Stimulated activated CD8-positive, alpha-beta memory T cell treated with anti-CD3 and anti-CD28 coated beads, Interleukin-15, amount 100 ng/mL, for 1 hour (primary cell): ENCODE measurements around the gene ZNF408.
"Not testable (repeated sequence)": the region's sequence is repeated elsewhere in the genome, so short reads cannot be mapped to it uniquely, and the experiment has no call there.

Experiments used
- DNase-seq: peaks from one replicate; pipeline ENCODE4 v3.0.0-alpha.2; 2020; ENCODE audit warnings: low read depth

Gene ZNF408

GRCh38 chr11:46700241-46701077 is at the start of gene ZNF408, which contains the start of gene ARHGAP1:
ZNF408 (plus strand) TSS chr11:46701031; CDS start chr11:46701048, 17 bp downstream.
ARHGAP1 (minus strand) TSS chr11:46700619; CDS start chr11:46696107, 4,512 bp downstream.
- DNase-seq = peak; percentile 100

DNA sequence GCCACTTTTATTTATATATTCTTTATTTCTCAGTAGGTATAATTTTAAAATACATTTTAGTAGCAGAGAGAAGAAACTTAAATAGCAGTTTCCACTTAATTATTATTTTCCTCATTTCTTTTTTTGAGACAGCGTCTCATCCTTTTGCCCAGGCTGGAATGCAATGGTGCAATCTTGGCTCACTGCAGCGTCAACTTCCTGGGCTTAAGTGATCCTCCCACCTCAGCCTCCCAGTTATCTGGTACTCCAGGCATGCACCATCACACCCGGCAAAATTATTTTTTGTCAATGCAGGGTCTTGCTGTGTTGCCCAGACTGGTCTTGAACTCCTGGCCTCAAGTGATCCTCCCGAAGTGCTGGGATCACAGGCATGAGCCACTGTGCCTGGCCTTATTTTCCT is 45.2 kb upstream of the ZNF408 start:
- no peak for DNase-seq

DNA sequence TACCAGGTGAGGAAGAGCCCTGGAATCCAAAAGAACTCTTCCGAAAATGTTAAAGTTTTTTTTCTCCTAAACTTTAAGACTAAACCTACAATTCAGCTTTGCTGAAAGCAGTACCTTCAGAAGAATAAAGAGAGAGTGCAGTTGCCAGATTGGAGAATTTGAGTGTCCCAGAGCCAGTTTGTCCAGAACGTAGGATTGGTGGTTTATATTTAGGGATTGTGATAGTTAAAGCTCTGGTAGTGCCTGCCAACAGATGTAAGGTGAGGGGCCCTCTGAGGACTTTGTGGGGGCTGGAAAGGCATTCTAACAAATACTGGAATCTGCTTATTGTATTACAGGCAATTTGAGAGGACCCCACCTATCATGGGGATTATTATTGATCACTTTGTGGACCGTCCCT is 43.6 kb upstream of the ZNF408 start:
- no peak for DNase-seq

GRCh38 chr11:46658259-46658658 is 42.6 kb upstream of the ZNF408 start:
- DNase-seq = no peak

- DNase-seq = no peak
Observed at GRCh38 chr11:46659908-46660307, 40.9 kb upstream of the ZNF408 start.

GRCh38 chr11:46661836-46662235 is 39.0 kb upstream of the ZNF408 start:
- no peak for DNase-seq

GRCh38 chr11:46662366-46662765 is 38.5 kb upstream of the ZNF408 start:
- no peak for DNase-seq

GRCh38 chr11:46663277-46663940 is 37.4 kb upstream of the ZNF408 start:
- DNase-seq = no peak

GRCh38 chr11:46664612-46665011 is 36.2 kb upstream of the ZNF408 start:
- DNase-seq = no peak

- DNase-seq = no peak
Observed at GRCh38 chr11:46665356-46665755, 35.5 kb upstream of the ZNF408 start.

- DNase-seq = no peak
Observed at GRCh38 chr11:46666516-46666915, 34.3 kb upstream of the ZNF408 start.

DNA sequence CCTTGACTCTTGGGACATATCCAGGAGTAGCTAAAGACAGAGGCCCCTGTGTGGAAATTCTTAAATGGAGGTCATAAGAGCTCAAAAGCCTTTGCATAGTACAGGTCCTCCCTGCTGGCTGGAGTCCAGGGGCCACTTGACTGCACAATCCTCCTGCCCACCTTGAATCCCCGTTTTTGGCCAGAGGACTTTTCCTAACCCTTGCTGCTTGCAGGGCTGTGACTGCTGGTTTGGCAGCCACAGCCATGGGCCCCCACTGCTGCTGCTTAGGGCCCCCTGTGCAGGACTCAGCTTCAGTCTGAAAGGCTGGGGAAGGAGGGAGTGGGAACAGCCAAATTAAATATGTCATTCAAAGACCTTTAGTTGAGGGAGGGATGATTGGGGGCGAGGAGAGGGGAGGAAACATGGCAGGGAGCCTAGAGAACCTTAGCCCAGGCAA is 33.8 kb upstream of the ZNF408 start:
- no peak for DNase-seq

DNA sequence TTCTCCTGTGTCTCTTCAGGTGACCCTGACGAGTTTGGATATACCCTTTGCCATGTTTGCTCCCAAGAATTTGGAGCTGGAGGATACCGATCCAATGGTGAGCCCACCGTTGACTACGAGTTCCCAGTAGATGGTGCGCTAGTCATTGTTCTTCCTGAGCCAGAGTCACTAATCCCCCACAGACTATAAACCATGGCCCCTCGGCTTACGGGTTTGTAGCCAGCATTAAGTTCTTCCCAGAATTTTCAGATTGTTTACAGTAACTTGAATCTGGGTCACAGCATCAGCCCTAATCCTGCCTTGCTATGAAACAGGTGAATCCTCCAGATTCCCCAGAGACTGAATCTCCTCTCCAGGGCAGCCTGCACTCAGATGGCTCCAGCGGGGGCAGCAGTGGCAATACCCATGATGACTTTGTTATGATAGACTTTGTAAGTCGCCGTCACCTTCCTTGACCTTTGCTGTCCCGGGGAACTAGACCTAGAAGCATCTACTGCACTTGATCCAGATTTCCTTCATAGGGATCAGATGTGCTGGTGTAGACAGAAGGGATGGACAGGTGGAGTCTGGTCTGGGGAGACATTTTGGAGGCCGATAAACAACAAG is 32.2 kb upstream of the ZNF408 start:
- DNase-seq = no peak

DNA sequence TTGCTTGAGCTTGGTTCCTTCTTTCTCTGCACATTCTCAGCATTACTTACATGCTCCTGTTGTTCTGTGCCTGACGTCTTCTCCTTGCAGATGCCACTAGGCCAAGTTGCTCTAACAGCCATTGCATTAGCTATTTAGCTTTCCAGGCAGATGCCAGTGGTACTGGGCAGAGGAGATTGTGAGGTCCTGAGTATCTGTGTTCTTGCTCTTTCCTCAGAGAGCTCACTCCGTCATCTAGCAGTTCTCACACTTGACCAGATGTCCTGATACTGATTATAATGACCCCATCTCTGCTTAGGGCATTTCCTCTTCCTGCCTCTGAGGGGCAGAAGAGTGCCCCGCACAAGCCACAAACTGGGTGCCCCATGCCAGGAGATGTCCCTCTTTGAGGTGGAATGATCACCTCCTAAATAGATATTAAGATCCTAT is 31.1 kb upstream of the ZNF408 start:
- DNase-seq = no peak

GRCh38 chr11:46670521-46670920 is 30.3 kb upstream of the ZNF408 start:
- DNase-seq = not testable (repeated sequence)

- DNase-seq = no peak
Observed at GRCh38 chr11:46671958-46672315, 28.9 kb upstream of the ZNF408 start.

GRCh38 chr11:46672381-46672839 is 28.4 kb upstream of the ZNF408 start:
- no peak for DNase-seq

- DNase-seq = no peak
Observed at GRCh38 chr11:46673713-46674462, 26.9 kb upstream of the ZNF408 start.

GRCh38 chr11:46674463-46675287 is 26.2 kb upstream of the ZNF408 start:
- no peak for DNase-seq

DNA sequence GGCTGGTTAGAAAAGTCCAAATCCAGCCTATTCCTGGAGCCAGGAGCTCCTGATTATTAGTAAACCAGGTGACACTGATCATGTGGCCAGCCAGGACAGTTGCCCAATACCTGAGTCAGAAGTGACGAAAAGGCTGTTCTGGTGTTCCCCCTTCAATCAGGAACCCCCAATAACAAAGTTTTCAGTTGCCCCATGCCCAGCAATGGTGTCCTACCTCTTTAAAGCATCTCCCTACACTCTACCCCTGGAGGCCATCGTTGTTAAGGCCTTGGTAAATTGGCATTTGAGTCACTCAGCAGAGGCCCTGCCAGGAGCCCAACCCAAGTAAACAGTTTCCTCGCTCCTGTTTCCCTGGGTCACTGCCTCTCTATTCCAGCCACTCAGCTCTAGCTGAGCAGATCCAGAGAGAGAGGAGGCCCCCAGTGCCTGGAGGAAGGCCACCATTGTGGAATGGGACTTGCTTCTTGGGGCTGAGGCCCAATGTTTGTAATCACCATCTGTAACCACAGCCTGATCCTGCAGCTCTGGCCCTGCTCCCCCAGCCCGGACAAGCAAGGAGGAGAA is 25.5 kb upstream of the ZNF408 start:
- DNase-seq = no peak

GRCh38 chr11:46675949-46676348 is 24.9 kb upstream of the ZNF408 start:
- DNase-seq = no peak
